ENCODE measurements around the gene DCDC2B.
A peak's percentile ranks its signal among the peaks of the same experiment; 100 is the strongest.
"Not testable (repeated sequence)": the region's sequence is repeated elsewhere in the genome, so short reads cannot be mapped to it uniquely, and the experiment has no call there.

Gene DCDC2B

GRCh38 chr1:32247983-32248889 lies 39.3 kb downstream of the DCDC2B start:
- CTCF ChIA-PET, result interaction anchor here (0.9 to 5.9 kb wide), 19 partner anchors 9 to 175 kb away, joined by 3 to 61 read pairs (median 5); partner anchors contain the start of genes EIF3I, HDAC1, TMEM234 and TMEM39B
- Mint-ChIP-seq H3K36me3 (peaks cover 21% of the 10 kb centered on the region), H3K27ac (peak overlapping the region; percentile 96), H3K4me1 (peaks cover 55% of the 10 kb centered on the region), H3K27me3 (no peaks in the 10 kb centered on the region), H3K4me3 (peak overlapping the region; percentile 67), H3K9me3 (no peaks in the 10 kb centered on the region)
- DNase-seq, result peak; percentile 85

GRCh38 chr1:32249831-32250525 lies 41.1 kb downstream of the DCDC2B start:
- Mint-ChIP-seq H3K4me1 (peaks cover 58% of the 10 kb centered on the region), H3K36me3 (peaks cover 32% of the 10 kb centered on the region), H3K9me3 (no peaks in the 10 kb centered on the region), H3K27ac (peak overlapping the region; percentile 96), H3K27me3 (no peaks in the 10 kb centered on the region), H3K4me3 (peak overlapping the region; percentile 99)
- CTCF ChIA-PET, result interaction anchor here (1.0 to 5.9 kb wide), 7 partner anchors 9 to 34 kb away, joined by 3 to 61 read pairs (median 22); partner anchors contain the start of genes EIF3I and TMEM234
- DNase-seq, result peak; percentile 91

GRCh38 chr1:32250893-32251716 lies 42.2 kb downstream of the DCDC2B start, which contains the start of gene LCK:
Gene LCK, plus strand, starts transcription at chr1:32251265. Its CDS starts 23,065 bp downstream, at chr1:32274330.
- CTCF ChIA-PET, result interaction anchor here (3.5 to 5.9 kb wide), 4 partner anchors 13 to 35 kb away, joined by 16 to 61 read pairs (median 36); no protein-coding TSS in a partner anchor
- Mint-ChIP-seq H3K9me3 (no peaks in the 10 kb centered on the region), H3K27me3 (no peaks in the 10 kb centered on the region), H3K36me3 (peaks cover 38% of the 10 kb centered on the region), H3K4me3 (peak within 1 kb of the TSS; percentile 99), H3K4me1 (peaks cover 55% of the 10 kb centered on the region), H3K27ac (peak within 1 kb of the TSS; percentile 96)
- DNase-seq, result peak; percentile 78

DNA sequence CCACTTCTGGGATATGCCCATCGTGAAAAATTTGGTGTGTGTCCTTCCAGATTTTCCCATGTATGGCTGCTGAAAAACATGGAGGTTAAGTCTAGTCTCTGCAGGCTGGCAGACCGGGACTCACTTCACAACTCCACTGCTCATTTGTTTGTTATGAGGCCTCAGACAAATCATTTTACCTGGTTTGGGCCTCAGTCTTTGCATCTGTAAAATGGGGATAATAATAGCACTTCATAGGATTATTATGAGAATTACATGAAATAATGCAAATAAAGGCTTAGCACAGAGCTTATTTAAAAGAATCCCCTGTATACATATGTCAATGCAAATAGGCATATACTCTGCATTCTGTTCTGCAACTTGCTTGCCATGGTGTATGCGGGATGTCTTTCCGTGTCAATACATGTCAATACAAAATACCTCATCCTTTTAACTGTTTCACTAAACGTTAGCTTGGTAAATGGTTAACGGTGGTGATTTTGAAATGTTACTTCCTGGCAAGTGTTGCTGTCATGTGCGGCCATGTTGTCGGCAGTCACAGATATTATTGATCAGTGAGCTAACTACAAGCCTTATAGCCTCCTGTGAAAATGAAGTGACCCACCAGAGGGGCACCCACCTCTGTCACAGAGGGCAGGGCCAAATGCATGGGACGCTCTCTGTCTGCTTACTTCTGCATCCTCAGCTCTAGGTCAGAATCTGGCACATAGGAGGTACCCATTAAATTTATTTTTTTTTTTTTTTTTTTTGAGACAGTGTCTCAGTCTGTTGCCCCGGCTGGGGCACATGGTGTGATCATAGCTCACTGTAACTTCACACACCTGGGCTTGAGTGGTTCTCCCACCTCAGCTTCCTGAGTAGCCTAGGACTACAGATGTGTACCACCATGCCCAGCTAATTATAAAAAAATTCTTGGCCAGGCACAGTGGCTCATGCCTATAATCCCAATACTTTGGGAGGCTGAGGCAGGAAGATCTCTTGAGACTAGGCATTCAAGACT lies 46.5 kb downstream of the DCDC2B start:
- no peaks in the 10 kb centered on the region for H3K9me3 Mint-ChIP-seq
- peaks cover 44% of the 10 kb centered on the region for H3K4me1 Mint-ChIP-seq
- H3K4me3 Mint-ChIP-seq, result peak overlapping the region; percentile 99
- DNase-seq, result peak; percentile 49
- CTCF ChIA-PET, result interaction anchor here (1.7 to 3.3 kb wide), 2 partner anchors 14 to 39 kb away, joined by 11 to 12 read pairs; no protein-coding TSS in a partner anchor
- peak overlapping the region; percentile 93 for H3K27ac Mint-ChIP-seq
- no peaks in the 10 kb centered on the region for H3K27me3 Mint-ChIP-seq
- H3K36me3 Mint-ChIP-seq, result peaks cover 60% of the 10 kb centered on the region

DNA sequence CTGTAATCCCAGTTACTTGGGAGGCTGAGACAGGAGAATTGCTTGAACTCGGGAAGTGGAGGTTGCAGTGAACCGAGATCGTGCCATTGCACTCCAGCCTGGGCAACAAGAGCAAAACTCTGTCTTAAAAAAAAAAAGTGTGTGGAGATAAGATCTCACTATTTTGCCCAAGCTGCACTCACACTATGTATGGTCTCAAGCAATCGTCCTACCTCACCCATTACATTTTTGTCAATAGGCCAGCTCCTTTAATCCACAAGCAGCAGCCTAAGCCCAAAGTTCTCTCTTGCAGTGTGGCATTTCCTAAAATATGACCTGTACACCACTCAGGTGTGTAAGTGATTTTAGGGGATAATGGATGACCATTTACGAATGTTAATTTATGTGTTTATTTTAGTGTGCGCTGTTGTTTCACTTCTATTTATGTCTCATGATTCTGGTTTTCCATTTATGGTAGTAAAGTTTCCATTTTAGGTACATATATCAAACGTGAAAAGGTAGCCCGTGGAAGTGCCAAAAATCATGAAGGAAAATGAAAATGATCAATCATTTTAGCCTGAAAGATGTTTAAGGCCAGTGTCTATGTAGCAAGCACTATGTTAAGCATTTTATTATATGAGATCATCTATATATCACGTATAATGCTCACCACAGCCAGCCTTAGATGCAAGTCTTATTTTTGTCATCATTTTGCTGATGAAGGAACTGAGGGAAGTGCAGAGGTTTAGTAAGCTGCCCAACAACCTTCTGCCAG lies 47.8 kb downstream of the DCDC2B start:
- H3K36me3 Mint-ChIP-seq, result peaks cover 59% of the 10 kb centered on the region

GRCh38 chr1:32257227-32257508 lies 48.3 kb downstream of the DCDC2B start:
- peak overlapping the region; percentile 81 for H3K4me3 Mint-ChIP-seq
- no peak for DNase-seq
- no peaks in the 10 kb centered on the region for H3K9me3 Mint-ChIP-seq
- peaks cover 54% of the 10 kb centered on the region for H3K36me3 Mint-ChIP-seq
- CTCF ChIA-PET, result interaction anchor here (1.0 to 3.3 kb wide), 4 partner anchors 9 to 34 kb away, joined by 3 to 11 read pairs (median 4); no protein-coding TSS in a partner anchor
- peak overlapping the region; percentile 96 for H3K27ac Mint-ChIP-seq
- H3K27me3 Mint-ChIP-seq, result no peaks in the 10 kb centered on the region
- H3K4me1 Mint-ChIP-seq, result peaks cover 46% of the 10 kb centered on the region

More for the DNA sequence above, 47.8 kb downstream of the DCDC2B start:
- Mint-ChIP-seq H3K9me3 (no peaks in the 10 kb centered on the region), H3K4me1 (peaks cover 46% of the 10 kb centered on the region), H3K27me3 (no peaks in the 10 kb centered on the region), H3K4me3 (peak overlapping the region; percentile 81), H3K27ac (peak overlapping the region; percentile 96)
- DNase-seq, result no peak
- CTCF ChIA-PET, result interaction anchor here (1.0 to 3.3 kb wide), 5 partner anchors 8 to 41 kb away, joined by 3 to 12 read pairs (median 5); no protein-coding TSS in a partner anchor

- Mint-ChIP-seq H3K36me3 (peaks cover 37% of the 10 kb centered on the region), H3K4me1 (peaks cover 64% of the 10 kb centered on the region), H3K27ac (peak overlapping the region; percentile 86)
- CTCF ChIA-PET, result interaction anchor here (1.0 to 4.4 kb wide), 2 partner anchors 14 to 22 kb away, joined by 3 to 23 read pairs; no protein-coding TSS in a partner anchor
- H3K4me3 Mint-ChIP-seq, DNase-seq, H3K9me3 Mint-ChIP-seq, H3K27me3 Mint-ChIP-seq: not testable (repeated sequence)
These were observed 54.3 kb downstream of the DCDC2B start for GRCh38 chr1:32263236-32263593.

DNA sequence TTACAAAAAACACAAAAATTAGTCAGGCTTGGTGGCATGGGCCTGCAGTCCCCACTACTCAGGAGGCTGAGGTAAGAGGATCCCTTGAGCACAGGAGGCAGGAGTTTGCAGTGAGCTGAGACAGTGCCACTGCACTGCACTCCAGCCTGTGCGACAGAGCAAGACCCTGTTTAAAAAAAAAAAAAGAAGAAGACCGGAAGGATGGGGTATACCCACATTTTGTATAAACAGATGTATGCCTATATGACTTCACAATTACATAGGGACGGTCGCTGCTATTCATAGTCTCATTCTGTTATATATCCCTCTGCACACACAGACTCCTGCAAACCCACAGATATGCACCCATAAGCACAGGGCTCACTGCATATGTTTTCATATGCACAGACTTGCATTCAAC lies 54.9 kb downstream of the DCDC2B start:
- DNase-seq, result peak; percentile 47
- Mint-ChIP-seq H3K4me3 (peak overlapping the region; percentile 42), H3K27me3 (no peaks in the 10 kb centered on the region), H3K36me3 (peaks cover 37% of the 10 kb centered on the region), H3K4me1 (peaks cover 62% of the 10 kb centered on the region), H3K9me3 (no peaks in the 10 kb centered on the region), H3K27ac (peak overlapping the region; percentile 86)
- CTCF ChIA-PET, result interaction anchor here (4.4 kb wide), 1 partner anchor 14 kb away, joined by 23 read pairs; no protein-coding TSS in a partner anchor

All from activated naive CD4-positive, alpha-beta T cell treated with anti-CD3 and anti-CD28 coated beads, Interleukin-2, amount 10 ng/mL, durations not matched to agents 7 days and 5 days (primary cell).